Measurements from ENCODE around the gene UQCR10. TPM values are rescaled to one million over a fixed set of nuclear protein-coding genes. Genes with fewer than 3 reads are reported as not detected.

Gene UQCR10
- total and polyA plus RNA-seq, 9 donors = 24.2 to 93.1 (median 56.4) TPM

GRCh38 chr22:29719899-29720645, 47.1 kb upstream of the UQCR10 start, which contains the start of gene CABP7:
TSS of gene CABP7 (plus strand) at chr22:29720003. CDS start at chr22:29720425, 422 bp downstream.
- H3K4me1 ChIP-seq (ENCODE audit: insufficient read depth) = no peaks in the 10 kb centered on the region
- H3K27ac ChIP-seq = no peak within 1 kb of the TSS
- H3K27me3 ChIP-seq = no peaks in the 10 kb centered on the region
- TF ChIP-seq CTCF (IDR thresholded peaks at IDR 0.05) (no peak), POLR2A (IDR thresholded peaks at IDR 0.05) (no peak), EP300 (IDR thresholded peaks at IDR 0.05) (no peak)
- no peak for DNase-seq
- WGBS, 3 donors = 0 to 1% methylated on average over 51 to 113 of the region's 115 CpGs; no CpG with 5 or more reads in 1 of the 3 donors
- intact Hi-C loops (cut with DNase I) = no loop called here
- H3K4me3 ChIP-seq = no peak within 1 kb of the TSS
- no peaks in the 10 kb centered on the region for H3K9me3 ChIP-seq
- H3K36me3 ChIP-seq = no peaks in the 10 kb centered on the region

GRCh38 chr22:29720811-29721323, 46.3 kb upstream of the UQCR10 start:
- H3K9me3 ChIP-seq = no peaks in the 10 kb centered on the region
- no peak overlapping the region for H3K27ac ChIP-seq
- WGBS, 3 donors = 4 to 7% (median 4%) methylated on average over 30 to 53 of the region's 53 CpGs
- no peak for DNase-seq
- TF ChIP-seq POLR2A (IDR thresholded peaks at IDR 0.05) (no peak), CTCF (IDR thresholded peaks at IDR 0.05) (no peak), EP300 (IDR thresholded peaks at IDR 0.05) (no peak)
- no peaks in the 10 kb centered on the region for H3K4me1 ChIP-seq (ENCODE audit: insufficient read depth)
- H3K27me3 ChIP-seq = no peaks in the 10 kb centered on the region
- H3K4me3 ChIP-seq = no peak overlapping the region
- H3K36me3 ChIP-seq = no peaks in the 10 kb centered on the region
- intact Hi-C loops (cut with DNase I) = no loop called here

- 74 to 88% (median 81%) methylated on average over 7 of the region's 7 CpGs for WGBS, 3 donors
- Histone ChIP-seq H3K4me3 (no peak overlapping the region), H3K4me1 (ENCODE audit: insufficient read depth) (no peaks in the 10 kb centered on the region), H3K9me3 (no peaks in the 10 kb centered on the region), H3K27ac (no peak overlapping the region), H3K27me3 (no peaks in the 10 kb centered on the region), H3K36me3 (no peaks in the 10 kb centered on the region)
- intact Hi-C loops (cut with DNase I) = no loop called here
- no peak for TF ChIP-seq POLR2A (IDR thresholded peaks at IDR 0.05)
- no peak for DNase-seq
Observed at GRCh38 chr22:29722151-29722550, 45.0 kb upstream of the UQCR10 start.

- intact Hi-C loops (cut with DNase I) = no loop called here
- no peaks in the 10 kb centered on the region for H3K9me3 ChIP-seq
- no peak for DNase-seq
- TF ChIP-seq CTCF (IDR thresholded peaks at IDR 0.05) (no peak), POLR2A (IDR thresholded peaks at IDR 0.05) (no peak), EP300 (IDR thresholded peaks at IDR 0.05) (no peak)
- H3K4me3 ChIP-seq = no peak overlapping the region
- 66 to 76% (median 70%) methylated on average over 16 of the region's 16 CpGs for WGBS, 3 donors
- H3K27ac ChIP-seq = no peak overlapping the region
- H3K27me3 ChIP-seq = no peaks in the 10 kb centered on the region
- H3K36me3 ChIP-seq = no peaks in the 10 kb centered on the region
- H3K4me1 ChIP-seq (ENCODE audit: insufficient read depth) = no peaks in the 10 kb centered on the region
Observed at GRCh38 chr22:29722587-29722986, 44.6 kb upstream of the UQCR10 start.

- Histone ChIP-seq H3K27ac (no peak overlapping the region), H3K9me3 (no peaks in the 10 kb centered on the region), H3K4me3 (no peak overlapping the region), H3K4me1 (ENCODE audit: insufficient read depth) (no peaks in the 10 kb centered on the region), H3K36me3 (no peaks in the 10 kb centered on the region), H3K27me3 (no peaks in the 10 kb centered on the region)
- 78 to 91% (median 89%) methylated on average over 10 of the region's 10 CpGs for WGBS, 3 donors
- no peak for DNase-seq
- TF ChIP-seq POLR2A (IDR thresholded peaks at IDR 0.05) = no peak
- no peak for TF ChIP-seq EP300 (IDR thresholded peaks at IDR 0.05)
- TF ChIP-seq CTCF (IDR thresholded peaks at IDR 0.05) = no peak
- intact Hi-C loops (cut with DNase I) = no loop called here
Observed at GRCh38 chr22:29723766-29724165, 43.4 kb upstream of the UQCR10 start.
